B cell (primary cell): ENCODE results near the gene GFOD1. TPM values are rescaled to one million over a fixed set of nuclear protein-coding genes. Genes with fewer than 3 reads are reported as not detected.

Source experiments
- ATAC-seq: fragments of 200-7000 bp; cut with Tn5 transposase; one replicate; pipeline ENCODE4 v1.10.0; 2021; ENCODE audit warnings: low read depth, mild to moderate bottlenecking, moderate number of reproducible peaks, moderate library complexity
- CTCF ChIA-PET: fragments of 350-600 bp; sonication (Branson Sonifier 250); formaldehyde crosslinking; loops from one replicate; lab custom pipeline; 2021; ENCODE audit warnings: antibody characterized with exemption, inconsistent platforms; lab: Charles Lee
- POLR2A ChIA-PET: fragments of 350-600 bp; sonication (Branson Sonifier 250); formaldehyde crosslinking; loops from one replicate; lab custom pipeline; 2021; ENCODE audit warnings: antibody characterized with exemption; lab: Charles Lee
- DNase-seq: peaks from one replicate; pipeline ENCODE4 v3.0.0; 2013
- H2AFZ ChIP-seq: 2 replicates; pipeline ENCODE4 v1.6.1; 2012; ENCODE audit warnings: mild to moderate bottlenecking, low read depth, low read length; ENCODE audit not compliant: insufficient read depth, poor library complexity, severe bottlenecking
- H3K27ac ChIP-seq, 2 donors: 1 replicate in 1 of 2; 2 replicates in 1 of 2; pipeline ENCODE4 v1.5.1; 2012 to 2013; ENCODE audit warnings: low read length in 2 of 2, mild to moderate bottlenecking in 2 of 2, moderate library complexity in 1 of 2
- H3K27me3 ChIP-seq, 4 experiments: fragments of 200-600 bp in 1 of 4; sonication (generic) in 1 of 4; replicated peaks in 1 of 4; 1 replicate in 2 of 4; 2 replicates in 2 of 4; pipeline versions ENCODE4 v1.6.1 to v1.7.0; 2013 to 2016; ENCODE audit warnings: low read length in 3 of 4, mild to moderate bottlenecking in 2 of 4, mixed read lengths in 1 of 4, moderate library complexity in 1 of 4; ENCODE audit not compliant: insufficient read depth in 4 of 4, control insufficient read depth in 3 of 4; ENCODE audit errors: control extremely low read depth in 1 of 4
- H3K36me3 ChIP-seq, 2 experiments: replicated peaks in 1 of 2; 1 replicate in 1 of 2; 2 replicates in 1 of 2; pipeline versions ENCODE4 v1.6.1 to v1.7.1; 2013; ENCODE audit warnings: low read length in 1 of 2; ENCODE audit not compliant: insufficient read depth in 2 of 2, control insufficient read depth in 1 of 2; ENCODE audit errors: control extremely low read depth in 1 of 2, extremely low read depth in 1 of 2
- H3K4me1 ChIP-seq, 2 donors: fragments of 200-600 bp in 1 of 2; sonication (generic) in 1 of 2; 1 replicate in 1 of 2; 2 replicates in 1 of 2; pipeline versions ENCODE4 v1.5.1 to v1.6.1; 2013 to 2017; ENCODE audit warnings: low read length in 2 of 2; ENCODE audit not compliant: control insufficient read depth in 2 of 2, insufficient read depth in 2 of 2
- H3K4me2 ChIP-seq: replicated peaks from 2 replicates; pipeline ENCODE3; 2012; ENCODE audit warnings: mild to moderate bottlenecking, low read depth, low read length; ENCODE audit not compliant: poor library complexity, severe bottlenecking
- H3K4me3 ChIP-seq, 5 experiments: fragments of 200-600 bp in 1 of 5; sonication (generic) in 1 of 5; 1 replicate in 3 of 5; 2 replicates in 2 of 5; pipeline versions ENCODE4 v1.5.1 to v1.7.0; 2011 to 2016; ENCODE audit warnings: low read length in 4 of 5, mild to moderate bottlenecking in 4 of 5, low read depth in 2 of 5, control low read depth in 1 of 5, moderate library complexity in 1 of 5; ENCODE audit not compliant: insufficient read depth in 1 of 5; ENCODE audit errors: control extremely low read depth in 1 of 5, extremely low read depth in 1 of 5
- H3K79me2 ChIP-seq: fragments of 200-600 bp; sonication (generic); one replicate; pipeline ENCODE4 v1.6.0; 2016; ENCODE audit warnings: low read length; ENCODE audit not compliant: control insufficient read depth, insufficient read depth
- H3K9ac ChIP-seq: fragments of 200-600 bp; sonication (generic); 2 replicates; pipeline ENCODE4 v1.6.1; 2017; ENCODE audit warnings: mild to moderate bottlenecking, low read length, moderate library complexity
- H3K9me3 ChIP-seq, 3 donors: one replicate each; pipeline versions ENCODE4 v1.6.1 to v1.7.1; 2013; ENCODE audit warnings: low read length in 2 of 3; ENCODE audit not compliant: control insufficient read depth in 2 of 3, insufficient read depth in 1 of 3; ENCODE audit errors: control extremely low read depth in 1 of 3
- H4K20me1 ChIP-seq: 2 replicates; pipeline ENCODE4 v1.6.0; 2012; ENCODE audit warnings: mild to moderate bottlenecking, low read length; ENCODE audit not compliant: insufficient read depth, control insufficient read depth, poor library complexity, severe bottlenecking
- H3K27ac Mint-ChIP-seq: one replicate; pipeline ENCODE4 v1.8.0; 2021; ENCODE audit warnings: mixed read lengths
- H3K27me3 Mint-ChIP-seq: one replicate; pipeline ENCODE4 v1.8.0; 2021; ENCODE audit warnings: mixed read lengths
- H3K4me1 Mint-ChIP-seq: one replicate; pipeline ENCODE4 v1.8.0; 2021; ENCODE audit warnings: mixed read lengths
- H3K4me3 Mint-ChIP-seq: one replicate; pipeline ENCODE4 v1.8.0; 2021; ENCODE audit warnings: mixed read lengths
- H3K9me3 Mint-ChIP-seq: one replicate; pipeline ENCODE4 v1.8.0; 2022; ENCODE audit warnings: mixed read lengths; ENCODE audit not compliant: insufficient read depth
- EZH2 ChIP-seq: IDR thresholded peaks from 2 replicates; pipeline ENCODE4 v1.6.1; 2012; ENCODE audit warnings: borderline replicate concordance, low read depth, mild to moderate bottlenecking, moderate library complexity, low read length; ENCODE audit not compliant: insufficient read depth, poor library complexity, severe bottlenecking
- WGBS: methylation state at CpG from one replicate; pipeline ENCODE4 v1.1.5; 2013; ENCODE audit warnings: missing lambda C conversion rate; ENCODE audit not compliant: insufficient coverage; 5-methylcytosine and 5-hydroxymethylcytosine counted together
- intact Hi-C: fragments of 100-400 bp; cut with micrococcal nuclease; formaldehyde crosslinking; loops from one replicate; pipeline ENCODE4 v1.10.0; 2022
- polyA plus RNA-seq: library from polyadenylated mRNA; depleted of rRNA; stranded (reverse); fragments of >200 nt; gene quantifications from 2 replicates; pipeline ENCODE4 v1.2.3, GENCODE V29; 2012
- total RNA-seq, 2 donors: library from RNA; stranded (reverse); fragments of 120-200 nt in 1 of 2; gene quantifications; 1 replicate in 1 of 2; 2 replicates in 1 of 2; pipeline versions ENCODE4 v1.2.3 to v1.2.4, GENCODE V29; 2013 to 2022
- TF ChIP-seq, protein P1 (sequence below): fragments of 200-600 bp; IDR thresholded peaks from one replicate; pipeline ENCODE4 v1.8.0; 2022; ENCODE audit warnings: antibody characterized with exemption, mild to moderate bottlenecking

Gene GFOD1
- total and polyA plus RNA-seq, 2 donors (not counting 1 experiment from before 2014, with no cell fraction given), result 8.3 to 42.4 TPM

DNA sequence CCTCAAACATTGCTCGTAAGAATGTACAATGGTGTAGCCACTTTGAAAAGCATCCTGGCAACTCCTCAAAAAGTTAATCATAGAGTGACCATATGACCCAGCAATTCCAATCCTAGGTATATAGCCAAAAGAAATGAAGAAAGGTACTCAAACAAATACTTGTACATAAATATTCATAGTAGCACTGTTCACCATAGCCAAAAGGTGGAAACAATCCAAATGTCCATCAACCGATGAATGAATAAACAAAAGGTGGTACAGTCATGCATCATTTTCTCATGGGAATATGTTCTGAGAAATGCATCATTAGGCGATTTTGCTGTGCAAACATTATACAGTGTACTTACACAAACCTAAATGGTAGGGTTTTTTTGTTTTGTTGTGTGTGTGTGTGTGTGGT is 84.7 kb downstream of the GFOD1 start:
- CTCF ChIA-PET, result interaction anchor here (0.6 kb wide), 3 partner anchors 10 to 84 kb away, joined by 3 to 4 read pairs (median 3); no protein-coding TSS in a partner anchor

DNA sequence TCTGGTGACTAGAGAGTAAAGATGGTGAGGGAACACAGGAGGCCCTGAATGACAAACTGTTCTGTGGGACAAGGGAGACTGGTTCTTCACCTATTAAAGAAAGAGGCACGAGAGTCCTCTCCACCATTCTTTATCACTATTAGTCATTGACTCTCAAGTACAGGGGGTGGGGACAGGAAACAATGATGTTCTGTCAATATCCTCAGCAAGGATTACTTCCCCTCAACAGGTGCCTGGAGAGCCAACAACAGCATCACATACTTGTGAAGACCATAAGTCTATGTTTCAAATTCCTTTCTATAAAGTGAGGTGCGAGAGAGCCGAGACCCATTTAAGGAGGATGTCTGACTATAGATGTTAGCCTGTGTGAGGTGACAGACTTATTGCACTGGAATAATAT is 86.6 kb downstream of the GFOD1 start:
- TF ChIP-seq, protein P1, sequence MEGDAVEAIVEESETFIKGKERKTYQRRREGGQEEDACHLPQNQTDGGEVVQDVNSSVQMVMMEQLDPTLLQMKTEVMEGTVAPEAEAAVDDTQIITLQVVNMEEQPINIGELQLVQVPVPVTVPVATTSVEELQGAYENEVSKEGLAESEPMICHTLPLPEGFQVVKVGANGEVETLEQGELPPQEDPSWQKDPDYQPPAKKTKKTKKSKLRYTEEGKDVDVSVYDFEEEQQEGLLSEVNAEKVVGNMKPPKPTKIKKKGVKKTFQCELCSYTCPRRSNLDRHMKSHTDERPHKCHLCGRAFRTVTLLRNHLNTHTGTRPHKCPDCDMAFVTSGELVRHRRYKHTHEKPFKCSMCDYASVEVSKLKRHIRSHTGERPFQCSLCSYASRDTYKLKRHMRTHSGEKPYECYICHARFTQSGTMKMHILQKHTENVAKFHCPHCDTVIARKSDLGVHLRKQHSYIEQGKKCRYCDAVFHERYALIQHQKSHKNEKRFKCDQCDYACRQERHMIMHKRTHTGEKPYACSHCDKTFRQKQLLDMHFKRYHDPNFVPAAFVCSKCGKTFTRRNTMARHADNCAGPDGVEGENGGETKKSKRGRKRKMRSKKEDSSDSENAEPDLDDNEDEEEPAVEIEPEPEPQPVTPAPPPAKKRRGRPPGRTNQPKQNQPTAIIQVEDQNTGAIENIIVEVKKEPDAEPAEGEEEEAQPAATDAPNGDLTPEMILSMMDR, result no peak
- TF ChIP-seq EZH2, result no peak
- POLR2A ChIA-PET, result no interaction called here
- Histone ChIP-seq H3K27me3 (no peaks in the 10 kb centered on the region), H3K4me2 (no peak overlapping the region), H3K79me2 (peaks cover 12% of the 10 kb centered on the region), H3K9ac (no peak overlapping the region), H3K27ac (no peak overlapping the region), H3K4me3 (no peak overlapping the region), H4K20me1 (no peaks in the 10 kb centered on the region), H3K9me3 (no peaks in the 10 kb centered on the region), H2AFZ (no peak overlapping the region), H3K36me3 (no peaks in the 10 kb centered on the region), H3K4me1 (peaks cover 31 to 43% of the 10 kb centered on the region in 2 donors)
- H3K9me3 Mint-ChIP-seq, result no peaks in the 10 kb centered on the region
- intact Hi-C loops, result no loop called here
- no CpG with 5 or more reads among the region's 3 CpGs for WGBS
- H3K4me1 Mint-ChIP-seq, result peaks cover 45% of the 10 kb centered on the region
- DNase-seq (peak; percentile 45), ATAC-seq (no peak)
- no peak overlapping the region for H3K4me3 Mint-ChIP-seq
- CTCF ChIA-PET, result interaction anchor here (1.7 kb wide), 2 partner anchors 17 to 27 kb away, joined by 3 to 5 read pairs; no protein-coding TSS in a partner anchor
- no peaks in the 10 kb centered on the region for H3K27me3 Mint-ChIP-seq
- H3K27ac Mint-ChIP-seq, result no peak overlapping the region

More for the DNA sequence above, 84.7 kb downstream of the GFOD1 start:
- H3K79me2 ChIP-seq, result peaks cover 20% of the 10 kb centered on the region
- no peak for TF ChIP-seq EZH2
- TF ChIP-seq, protein P1, result no peak
- H3K27me3 ChIP-seq, result no peaks in the 10 kb centered on the region
- H3K4me2 ChIP-seq, result no peak overlapping the region
- intact Hi-C loops, result no loop called here
- no peaks in the 10 kb centered on the region for H3K36me3 ChIP-seq
- no peaks in the 10 kb centered on the region for H3K9me3 ChIP-seq
- Mint-ChIP-seq H3K27ac (no peak overlapping the region), H3K9me3 (no peaks in the 10 kb centered on the region), H3K4me3 (no peak overlapping the region), H3K27me3 (no peaks in the 10 kb centered on the region), H3K4me1 (peaks cover 25% of the 10 kb centered on the region)
- H4K20me1 ChIP-seq, result peaks cover 4% of the 10 kb centered on the region
- no peak overlapping the region for H3K9ac ChIP-seq
- WGBS, result no CpG with 5 or more reads among the region's 3 CpGs
- POLR2A ChIA-PET, result interaction anchor here (0.7 kb wide), 1 partner anchor 201 kb away, joined by 3 read pairs; no protein-coding TSS in a partner anchor
- no peak overlapping the region for H3K4me3 ChIP-seq
- no peak overlapping the region for H2AFZ ChIP-seq
- H3K4me1 ChIP-seq, result peaks cover 12 to 23% of the 10 kb centered on the region in 2 donors
- ATAC-seq, result no peak
- H3K27ac ChIP-seq, result no peak overlapping the region
- DNase-seq, result no peak
